GM19468 (cell line): Measurements from ENCODE around the gene RASL10A.

Source experiments
- ATAC-seq: cut with Tn5 transposase; IDR thresholded peaks from one replicate; pipeline ENCODE4 v1.9.1; 2021; ENCODE audit warnings: mild to moderate bottlenecking, moderate library complexity, moderate number of reproducible peaks; ENCODE audit not compliant: unreplicated experiment; ENCODE audit errors: extremely low read depth

The RASL10A gene

DNA sequence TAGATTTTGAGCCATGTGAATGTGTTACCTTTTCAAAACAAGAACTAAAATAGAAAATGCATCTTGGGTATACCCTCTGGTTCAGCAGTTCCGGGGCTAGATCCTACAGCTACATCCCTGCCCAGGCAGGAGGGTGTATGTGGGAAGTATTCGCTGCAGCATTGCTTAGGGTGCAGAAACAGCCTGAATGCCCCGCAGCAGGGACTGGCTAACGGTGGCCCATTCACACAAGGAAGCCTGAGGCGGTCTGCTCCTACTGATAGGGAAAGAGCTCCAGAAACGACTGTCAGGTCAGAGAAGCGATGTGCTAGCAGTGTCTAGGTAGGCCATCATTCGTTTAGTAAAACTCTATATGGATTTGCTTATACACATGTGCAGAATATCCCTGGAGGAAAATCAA lies 9.9 kb upstream of the RASL10A start:
- no peak for ATAC-seq

DNA sequence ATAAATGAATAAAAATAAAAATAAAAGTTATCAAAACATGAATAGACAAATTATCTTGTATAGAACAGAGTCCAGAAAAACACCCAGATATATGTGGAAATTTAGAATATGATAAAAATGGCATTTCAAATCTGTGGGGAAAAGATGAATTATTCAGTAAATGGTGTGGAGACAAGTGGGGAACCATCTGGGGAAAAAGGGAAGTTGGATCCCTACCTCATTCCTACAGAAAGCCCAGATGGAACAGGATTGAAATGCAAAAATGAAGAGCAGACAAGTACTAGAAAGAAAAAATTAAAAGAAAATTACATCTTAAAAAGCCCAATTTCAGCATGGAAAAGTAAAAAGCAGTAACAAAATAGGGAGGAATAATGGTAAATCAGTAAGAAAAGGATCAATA lies 8.1 kb upstream of the RASL10A start:
- no peak for ATAC-seq

DNA sequence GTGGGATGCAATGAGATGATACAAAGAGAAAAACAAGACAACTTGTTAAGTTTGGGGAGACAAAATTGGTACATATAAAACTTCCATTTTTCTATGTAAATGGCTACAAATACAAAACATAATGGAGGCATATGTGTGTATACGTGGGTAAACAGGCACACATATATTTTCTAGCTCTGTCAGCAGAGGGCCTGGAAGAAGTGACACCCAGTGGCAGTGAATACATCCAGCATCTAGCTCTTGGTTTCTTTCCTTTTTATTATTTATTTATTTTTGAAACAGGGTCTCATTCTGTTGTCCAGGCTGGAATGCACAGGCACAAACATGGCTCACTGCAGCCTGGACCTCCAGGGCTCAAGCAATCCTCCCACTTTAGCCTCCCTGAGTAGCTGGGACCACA lies 5.0 kb upstream of the RASL10A start:
- ATAC-seq, result no peak

DNA sequence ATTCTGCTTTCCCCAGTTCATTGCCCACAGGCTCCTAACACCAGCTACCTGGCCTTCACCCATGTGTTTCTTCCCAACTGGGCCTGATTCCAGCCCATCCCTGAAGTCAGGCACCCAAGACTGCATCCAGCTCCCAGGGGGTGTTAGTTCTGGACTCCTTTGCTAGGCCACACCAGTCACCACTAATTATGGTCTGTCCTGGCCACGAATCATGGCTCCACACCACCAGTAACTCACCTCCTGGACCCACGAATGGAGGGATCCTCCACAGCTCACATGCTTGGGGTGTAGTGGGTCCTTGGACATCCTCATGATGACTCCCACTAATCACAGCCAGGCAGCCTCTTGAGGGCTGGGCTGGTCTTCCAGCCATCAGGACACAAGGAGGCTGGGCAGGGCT lies 3.6 kb upstream of the RASL10A start:
- ATAC-seq, result no peak

DNA sequence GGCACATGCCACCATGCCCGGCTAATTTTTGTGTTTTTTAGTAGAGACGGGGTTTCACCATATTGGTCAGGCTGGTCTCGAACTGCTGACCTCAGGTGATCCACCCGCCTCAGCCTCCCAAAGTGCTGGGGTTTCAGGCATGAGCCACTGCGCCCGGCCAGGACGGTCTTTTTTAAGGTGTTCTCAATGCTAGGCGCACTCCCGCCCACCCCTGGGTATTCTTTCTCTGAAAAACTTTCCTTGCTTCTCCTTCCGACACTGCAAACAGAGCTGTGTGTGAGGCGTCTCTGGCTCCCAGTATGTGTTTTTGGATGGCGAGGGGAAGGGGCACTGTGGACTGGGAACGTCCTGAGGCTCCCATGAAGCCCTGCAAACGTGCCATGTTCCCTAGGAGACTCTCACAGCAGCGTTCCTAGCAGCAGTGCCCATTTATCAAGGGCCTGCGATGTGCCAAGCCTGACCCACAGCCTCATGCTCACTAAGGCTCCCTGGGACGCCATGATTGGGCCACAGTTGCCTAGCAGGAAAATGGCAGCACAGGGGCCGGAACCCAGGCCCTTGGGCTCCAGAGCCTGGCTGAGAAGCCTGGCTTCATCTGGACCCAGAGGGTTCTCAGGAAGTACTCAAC lies 2.4 kb upstream of the RASL10A start:
- no peak for ATAC-seq

DNA sequence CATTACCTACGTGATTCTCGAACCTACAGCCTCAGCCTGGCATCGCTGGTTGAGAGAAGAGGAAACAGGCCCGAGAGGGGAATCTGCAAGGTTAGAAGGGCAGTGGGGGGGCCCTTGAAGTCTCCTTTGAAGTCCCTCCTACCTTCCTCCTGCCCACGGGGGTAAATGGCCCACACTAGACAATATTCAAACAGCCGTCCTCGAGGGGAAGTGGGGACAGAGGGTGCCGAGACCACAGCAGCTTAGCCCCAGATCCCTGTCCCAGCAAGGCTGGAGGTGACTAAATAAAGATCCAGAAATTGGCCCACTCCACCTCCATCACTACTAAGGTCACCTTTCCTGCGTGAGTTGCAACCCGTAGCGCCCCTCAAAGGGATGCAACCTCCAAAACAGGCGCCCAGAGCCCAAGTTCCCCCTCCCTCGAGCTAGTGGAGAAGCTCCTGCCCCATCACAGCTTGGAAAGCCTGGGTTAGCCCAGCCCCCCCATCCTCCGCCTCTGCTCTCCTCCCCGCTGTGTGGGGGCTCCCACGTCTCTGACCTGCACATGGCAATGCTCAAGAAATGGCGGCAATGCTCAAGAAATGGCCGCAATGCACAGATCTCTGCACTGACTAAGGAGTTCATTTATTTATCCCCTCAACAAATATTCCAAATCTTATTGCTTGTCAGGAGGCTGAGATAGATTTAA lies 788 bp upstream of the RASL10A start:
- ATAC-seq, result no peak

DNA sequence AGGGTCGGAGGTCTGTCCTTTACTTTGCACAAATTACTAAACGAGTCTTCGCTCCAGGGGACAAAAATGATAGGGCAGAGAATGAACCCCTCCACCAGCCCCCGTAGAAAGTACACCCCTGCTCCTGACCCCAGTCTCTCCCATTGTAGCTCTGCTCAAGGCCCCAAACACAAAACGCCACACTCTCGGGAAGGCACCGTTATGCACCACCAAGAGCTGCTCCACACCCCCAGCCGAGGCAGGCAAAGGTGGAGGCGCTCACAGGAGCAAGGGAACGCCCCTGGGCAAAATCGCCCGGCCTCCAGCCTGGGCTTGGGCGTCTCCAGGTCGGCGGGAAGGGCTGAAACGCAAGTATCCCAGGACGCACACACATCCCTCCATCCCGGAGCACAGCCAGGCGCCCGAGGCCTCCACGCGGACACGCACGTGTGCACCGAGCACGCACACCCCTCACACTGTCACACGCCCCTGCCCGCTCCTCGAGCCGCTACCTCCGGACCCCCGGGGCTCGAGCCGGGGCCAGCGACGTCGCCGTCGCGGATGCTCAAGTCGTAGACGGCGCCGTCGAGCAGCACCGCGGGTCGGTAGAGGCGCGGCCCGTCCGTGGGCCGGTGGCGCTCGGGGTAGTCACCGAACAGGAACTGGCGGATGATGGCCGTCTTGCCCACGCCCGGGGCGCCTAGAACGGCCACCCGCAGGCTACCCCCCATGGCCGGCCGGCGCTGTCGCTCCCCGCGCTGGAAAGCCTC lies 786 bp downstream of the RASL10A start:
- no peak for ATAC-seq

DNA sequence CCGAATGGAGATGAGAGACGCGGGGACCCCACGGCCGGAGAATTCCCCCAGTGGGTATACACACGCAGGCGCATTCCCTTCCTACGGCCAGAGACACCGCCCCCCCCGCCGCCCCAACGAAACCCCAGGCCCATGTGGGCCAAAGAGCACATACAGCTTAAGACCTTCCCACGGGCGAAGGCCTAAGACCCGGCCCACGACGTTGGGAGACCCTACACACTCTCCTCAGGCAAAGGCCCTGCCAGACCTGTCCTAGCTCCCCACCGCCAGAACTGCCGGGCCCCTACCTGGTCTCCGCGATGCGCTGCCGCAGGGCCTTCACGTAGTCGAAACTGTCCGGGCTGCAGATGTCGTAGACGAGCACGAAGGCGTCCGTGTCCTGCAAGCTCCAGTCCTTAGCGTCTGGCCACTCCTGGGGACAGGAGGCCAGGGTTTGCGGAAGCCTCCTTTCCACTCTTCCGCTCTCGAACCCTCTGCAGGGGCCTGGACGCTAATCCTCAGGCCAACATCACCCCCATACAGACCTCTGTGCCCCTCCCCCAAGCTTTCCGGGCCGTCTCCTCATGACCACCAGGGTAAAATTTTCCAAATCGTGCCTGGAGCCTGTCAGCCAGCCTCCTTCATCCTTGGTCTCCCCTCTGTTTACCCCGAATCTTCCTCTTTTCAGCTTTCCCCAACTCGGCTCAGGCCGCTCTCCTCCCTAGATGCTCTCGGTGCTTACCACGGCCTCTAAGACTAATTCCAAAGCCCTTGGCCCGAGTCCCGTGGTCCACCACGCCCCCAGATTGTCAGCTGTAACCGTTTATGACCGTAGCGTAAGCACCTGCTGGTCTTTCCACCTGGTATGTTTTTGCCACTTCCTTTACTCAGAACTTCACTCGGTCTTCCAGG lies 1.7 kb downstream of the RASL10A start:
- no peak for ATAC-seq

DNA sequence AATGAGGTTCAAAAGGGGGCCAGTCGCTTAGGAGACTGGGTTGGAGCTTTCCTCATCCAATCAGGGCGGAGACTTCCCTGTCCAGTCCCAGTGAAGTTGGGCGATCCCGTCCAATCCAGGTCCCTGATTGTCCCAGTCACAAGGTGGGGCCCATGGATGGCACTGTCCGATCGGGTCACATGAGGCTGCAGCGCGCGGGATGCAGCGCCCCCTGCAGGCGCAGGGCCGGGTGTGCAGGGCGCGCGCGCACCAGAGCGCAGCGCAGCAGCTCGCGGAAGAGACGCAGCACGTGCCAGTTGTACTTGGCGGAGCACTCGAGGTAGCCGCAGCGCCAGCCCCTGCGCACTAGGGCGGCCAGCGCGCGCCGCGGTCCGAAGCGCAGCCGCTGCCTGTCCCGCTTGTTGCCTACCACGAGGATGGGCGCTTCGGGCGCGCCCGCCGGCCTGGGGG lies 2.3 kb downstream of the RASL10A start:
- ATAC-seq, result no peak

DNA sequence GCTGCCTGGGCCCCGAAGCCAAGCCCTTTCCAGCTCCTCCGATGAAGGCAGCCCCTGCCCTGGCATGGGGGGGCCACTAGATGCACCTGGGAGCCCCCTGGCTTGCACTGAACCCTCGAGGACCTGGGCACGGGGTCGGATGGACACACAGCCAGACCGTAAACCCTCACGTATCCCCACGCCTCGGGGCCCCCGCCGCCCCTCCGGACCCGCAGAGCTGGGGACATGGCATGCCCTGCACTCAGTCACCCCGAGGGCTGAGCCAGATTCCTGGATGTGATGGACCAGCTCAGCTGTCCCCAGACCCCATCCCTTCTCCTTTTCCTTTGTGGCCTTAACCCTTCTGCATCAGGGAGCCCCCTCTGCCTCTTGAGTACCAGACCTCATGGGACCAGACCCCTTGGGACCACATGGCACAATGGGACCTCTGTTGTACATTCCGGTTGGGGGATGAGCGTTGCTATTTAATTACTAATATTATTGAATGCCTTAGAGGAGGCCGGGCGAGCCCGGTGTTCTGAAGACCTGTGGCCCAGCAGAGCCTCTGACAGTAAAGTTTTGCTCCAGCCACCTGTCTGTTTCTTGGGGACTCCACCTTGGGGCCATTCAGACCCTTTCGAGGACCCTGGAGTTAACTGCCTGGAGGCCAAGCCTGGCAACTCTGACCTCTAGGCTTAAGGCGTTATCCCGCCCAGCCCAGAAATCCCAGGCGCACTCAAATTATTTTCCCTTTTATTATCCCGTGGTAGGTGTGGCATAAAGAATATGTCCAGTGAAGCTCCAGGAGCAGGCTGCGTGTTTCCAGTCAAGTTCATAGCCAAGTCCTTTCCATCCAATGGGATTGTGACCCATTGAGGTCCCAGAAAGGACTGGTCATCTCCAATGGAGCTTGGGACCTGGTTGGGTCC lies 3.0 kb downstream of the RASL10A start:
- no peak for ATAC-seq

DNA sequence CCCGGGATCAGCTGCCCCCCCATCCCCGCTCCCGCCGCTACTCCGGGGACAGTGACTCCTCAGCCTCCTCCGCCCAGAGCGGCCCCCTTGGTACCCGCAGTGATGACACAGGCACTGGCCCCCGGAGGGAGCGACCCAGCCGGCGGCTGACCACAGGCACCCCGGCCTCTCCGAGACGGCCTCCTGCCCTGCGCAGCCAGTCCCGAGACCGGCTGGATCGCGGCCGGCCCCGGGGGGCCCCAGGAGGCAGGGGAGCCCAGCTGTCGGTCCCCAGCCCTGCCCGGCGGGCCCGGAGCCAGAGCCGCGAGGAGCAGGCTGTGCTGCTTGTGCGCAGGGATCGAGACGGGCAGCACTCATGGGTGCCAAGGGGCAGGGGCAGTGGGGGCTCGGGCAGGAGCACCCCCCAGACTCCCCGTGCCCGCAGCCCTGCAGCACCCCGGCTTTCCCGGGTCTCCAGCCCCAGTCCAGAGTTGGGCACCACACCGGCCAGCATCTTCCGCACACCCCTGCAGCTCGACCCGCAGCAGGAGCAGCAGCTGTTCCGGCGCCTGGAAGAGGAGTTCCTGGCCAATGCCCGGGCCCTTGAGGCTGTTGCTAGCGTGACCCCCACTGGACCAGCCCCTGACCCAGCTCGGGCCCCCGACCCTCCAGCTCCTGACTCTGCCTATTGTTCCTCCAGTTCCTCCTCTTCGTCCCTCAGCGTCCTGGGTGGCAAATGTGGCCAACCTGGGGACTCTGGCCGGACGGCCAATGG lies 3.9 kb downstream of the RASL10A start:
- no peak for ATAC-seq

DNA sequence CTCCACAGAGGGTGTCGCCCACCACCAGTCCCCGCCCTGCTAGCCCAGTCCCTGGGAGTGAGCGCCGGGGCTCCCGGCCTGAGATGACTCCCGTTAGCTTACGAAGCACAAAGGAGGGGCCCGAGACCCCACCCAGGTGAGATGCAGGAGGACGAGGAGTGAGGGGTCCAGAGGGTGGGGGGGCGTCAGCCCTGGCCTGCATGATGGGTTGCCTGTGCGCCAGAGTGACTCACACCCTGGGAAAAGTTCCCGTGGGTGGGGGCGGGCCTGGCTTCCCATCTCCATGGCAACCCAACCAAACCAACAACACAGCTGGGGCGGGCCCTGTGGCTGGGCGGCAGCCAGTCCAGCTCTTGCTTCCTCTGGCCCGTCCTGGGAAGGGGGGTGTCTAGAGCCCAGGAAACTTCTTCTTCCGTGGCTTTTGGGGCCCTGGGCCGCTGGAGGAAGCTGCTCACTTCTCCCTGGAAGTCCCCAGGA lies 4.6 kb downstream of the RASL10A start:
- no peak for ATAC-seq

DNA sequence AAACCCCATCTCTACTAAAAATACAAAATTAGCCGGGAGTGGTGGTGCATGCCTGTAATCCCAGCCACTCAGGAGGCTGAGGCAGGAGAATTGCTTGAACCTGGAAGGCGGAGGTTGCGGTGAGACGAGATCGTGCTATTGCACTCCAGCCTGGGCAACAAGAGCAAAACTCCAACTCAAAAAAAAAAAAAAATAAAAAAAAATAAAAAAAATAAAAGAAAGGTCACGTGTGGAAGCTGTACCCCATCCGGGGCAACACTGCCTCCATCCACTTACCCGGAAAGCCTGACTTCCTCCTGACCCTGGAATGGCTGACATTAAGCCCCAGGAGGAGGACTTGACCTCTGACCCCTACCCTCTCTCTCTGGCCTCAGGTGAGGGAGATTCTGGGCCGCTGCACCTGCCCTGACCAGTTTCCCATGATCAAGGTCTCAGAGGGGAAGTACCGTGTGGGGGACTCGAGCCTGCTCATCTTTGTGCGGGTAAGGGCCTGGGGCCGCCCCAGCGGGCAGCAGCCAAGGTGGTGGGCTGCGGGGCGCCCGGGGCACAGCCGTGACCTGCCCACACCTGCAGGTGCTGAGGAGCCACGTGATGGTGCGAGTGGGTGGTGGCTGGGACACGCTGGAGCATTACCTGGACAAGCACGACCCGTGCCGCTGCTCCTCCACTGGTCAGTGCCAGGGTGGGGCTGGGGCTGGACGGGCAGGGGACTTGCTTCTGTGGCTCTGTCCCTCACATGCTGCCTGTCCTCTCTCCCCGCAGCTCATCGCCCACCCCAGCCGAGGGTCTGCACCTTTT lies 5.2 kb downstream of the RASL10A start:
- ATAC-seq, result no peak

DNA sequence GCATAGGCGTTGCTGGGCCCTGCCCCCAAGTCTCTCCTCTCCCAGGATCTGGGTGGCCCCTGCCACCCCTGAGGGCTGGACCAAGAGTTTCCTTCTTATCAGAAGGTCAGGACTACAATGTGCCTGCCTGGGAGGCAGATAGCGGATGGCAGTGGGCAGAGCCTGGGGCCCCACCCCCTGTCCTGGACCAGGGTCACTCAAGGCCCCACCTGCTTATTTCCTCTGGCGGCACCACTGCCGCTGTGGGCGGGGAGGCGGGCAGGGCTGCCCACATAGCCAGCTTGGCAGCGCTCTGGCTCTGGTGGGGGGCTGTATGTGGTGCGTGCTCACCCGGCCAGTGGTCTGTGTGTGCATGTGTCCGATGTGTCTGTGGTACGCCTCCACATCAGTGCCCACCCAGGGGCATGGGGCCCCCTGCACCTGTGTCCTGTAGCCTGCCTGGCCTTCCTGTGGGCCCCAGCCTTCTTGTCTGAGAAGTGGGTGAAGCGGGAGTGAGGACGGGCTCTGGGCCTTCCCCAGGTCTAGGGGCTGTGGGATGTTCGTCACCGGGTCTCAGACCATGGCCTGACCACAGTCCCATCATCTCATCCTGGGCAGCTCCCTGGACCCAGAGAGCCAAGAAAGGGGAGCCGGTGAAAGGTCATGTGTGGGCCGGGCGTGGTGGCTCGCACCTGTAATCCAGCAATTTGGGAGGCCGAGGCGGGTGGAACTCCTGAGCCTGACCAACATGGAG lies 6.0 kb downstream of the RASL10A start:
- ATAC-seq, result no peak

DNA sequence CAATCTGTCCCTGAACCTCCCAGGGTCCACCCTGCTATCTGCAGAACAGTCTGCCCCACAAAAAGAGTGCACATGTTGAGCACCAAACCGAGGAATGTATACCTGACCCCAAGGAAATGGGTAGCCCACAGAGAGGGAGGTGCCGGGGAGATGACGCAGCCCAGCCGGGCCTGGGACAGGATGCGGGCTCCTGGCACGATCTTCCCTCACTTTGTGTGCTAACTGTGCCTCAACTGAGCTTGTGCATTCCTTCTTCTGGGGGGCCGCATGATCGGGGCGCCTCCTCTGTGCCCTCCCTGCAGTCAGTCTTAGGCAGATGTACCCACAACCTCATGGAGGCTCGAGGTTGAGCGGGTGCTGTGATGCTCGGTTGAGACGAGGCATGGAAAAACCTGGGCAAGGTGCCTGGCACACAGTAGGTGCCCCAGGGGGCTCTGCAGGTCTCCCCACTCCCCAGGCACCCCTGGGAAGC lies 6.7 kb downstream of the RASL10A start:
- ATAC-seq, result no peak

DNA sequence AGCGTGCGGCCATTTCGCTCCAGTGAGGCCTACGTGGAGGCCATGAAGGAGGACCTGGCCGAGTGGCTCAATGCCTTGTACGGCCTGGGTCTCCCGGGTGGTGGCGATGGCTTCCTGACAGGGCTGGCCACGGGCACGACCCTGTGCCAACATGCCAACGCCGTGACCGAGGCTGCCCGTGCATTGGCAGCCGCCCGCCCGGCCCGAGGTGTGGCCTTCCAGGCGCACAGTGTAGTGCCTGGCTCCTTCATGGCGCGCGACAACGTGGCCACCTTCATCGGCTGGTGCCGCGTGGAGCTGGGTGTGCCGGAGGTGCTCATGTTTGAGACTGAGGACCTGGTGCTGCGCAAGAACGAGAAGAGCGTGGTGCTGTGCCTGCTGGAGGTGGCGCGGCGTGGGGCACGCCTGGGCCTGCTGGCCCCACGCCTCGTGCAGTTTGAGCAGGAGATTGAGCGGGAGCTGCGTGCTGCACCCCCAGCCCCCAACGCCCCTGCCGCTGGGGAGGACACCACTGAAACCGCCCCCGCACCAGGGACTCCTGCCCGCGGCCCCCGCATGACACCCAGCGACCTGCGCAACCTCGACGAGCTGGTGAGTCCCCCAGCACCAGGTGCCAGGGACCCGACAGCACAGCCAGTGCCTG lies 7.2 kb downstream of the RASL10A start:
- no peak for ATAC-seq
